Osteoblast (primary cell): ENCODE data around the gene PATL1. TPM values are rescaled to one million over a fixed set of nuclear protein-coding genes. Genes with fewer than 3 reads are reported as not detected.

ENCODE experiments used
- DNase-seq: peaks from one replicate; pipeline ENCODE4 v3.0.0; 2011; ENCODE audit warnings: low spot score, mixed read lengths; ENCODE audit not compliant: insufficient read length; ENCODE audit errors: missing footprints
- H2AFZ ChIP-seq: 2 replicates; pipeline ENCODE4 v1.6.0; 2011; ENCODE audit warnings: mild to moderate bottlenecking, low read length
- H3K27ac ChIP-seq: 2 replicates; pipeline ENCODE4 v1.5.1; 2011; ENCODE audit warnings: mild to moderate bottlenecking, low read depth, low read length, moderate library complexity
- H3K27me3 ChIP-seq: 2 replicates; pipeline ENCODE4 v1.6.0; 2012; ENCODE audit warnings: mild to moderate bottlenecking, control low read depth, inconsistent platforms, low read length, moderate library complexity; ENCODE audit not compliant: insufficient read depth
- H3K36me3 ChIP-seq: 2 replicates; pipeline ENCODE4 v1.5.1; 2011; ENCODE audit warnings: mild to moderate bottlenecking, low read length, control low read depth, moderate library complexity; ENCODE audit not compliant: insufficient read depth
- H3K4me1 ChIP-seq: 2 replicates; pipeline ENCODE4 v1.5.1; 2011; ENCODE audit warnings: mild to moderate bottlenecking, low read length, control low read depth, moderate library complexity; ENCODE audit not compliant: insufficient read depth
- H3K4me2 ChIP-seq: 2 replicates; pipeline ENCODE4 v1.6.0; 2011; ENCODE audit warnings: mild to moderate bottlenecking, low read length; ENCODE audit not compliant: insufficient read depth
- H3K4me3 ChIP-seq: fragments of 200-600 bp; sonication (generic); 3 replicates; pipeline ENCODE4 v1.5.1; 2012; ENCODE audit warnings: mild to moderate bottlenecking, low read length, inconsistent platforms; ENCODE audit not compliant: insufficient read depth
- H3K79me2 ChIP-seq: 2 replicates; pipeline ENCODE4 v1.6.0; 2012; ENCODE audit warnings: mild to moderate bottlenecking, low read length, control low read depth, inconsistent platforms; ENCODE audit not compliant: insufficient read depth
- H3K9me3 ChIP-seq: 2 replicates; pipeline ENCODE4 v1.5.1; 2011; ENCODE audit warnings: low read depth, low read length, control low read depth
- H4K20me1 ChIP-seq: 2 replicates; pipeline ENCODE4 v1.6.0; 2012; ENCODE audit warnings: mild to moderate bottlenecking, low read length, control low read depth; ENCODE audit not compliant: insufficient read depth
- total RNA-seq: library from RNA; depleted of rRNA; stranded (reverse); fragments of >200 nt; gene quantifications from 2 replicates; pipeline ENCODE4 v1.2.3, GENCODE V29; 2012
- TF ChIP-seq, protein P1 (sequence below): IDR thresholded peaks from 2 replicates; pipeline ENCODE4 v1.5.1; 2011; ENCODE audit warnings: mild to moderate bottlenecking, low read depth, low read length, moderate library complexity; ENCODE audit errors: extremely low read depth

The PATL1 gene
- total RNA-seq, 1 donor: 19.5 TPM

DNA sequence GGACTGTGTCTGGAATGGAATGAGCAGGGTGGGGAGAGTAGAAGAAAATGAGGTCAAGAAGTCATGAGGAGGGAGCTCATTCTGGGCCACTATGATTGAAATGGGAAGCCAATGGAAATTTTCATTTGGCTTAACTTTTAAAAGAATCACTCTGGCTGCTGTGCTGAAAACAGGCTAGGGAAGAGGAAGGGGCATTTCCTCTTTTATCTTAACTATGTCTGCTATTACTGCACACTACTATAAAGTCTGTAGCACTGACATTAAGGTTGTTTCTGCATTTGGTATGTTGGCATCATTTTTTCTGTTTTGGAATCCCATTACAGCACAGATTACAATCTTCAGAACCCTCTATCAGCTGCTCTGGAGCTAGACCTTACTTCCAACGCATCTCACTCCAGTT is 8.2 kb downstream of the PATL1 start:
- Histone ChIP-seq H4K20me1 (no peaks in the 10 kb centered on the region), H3K27ac (no peak overlapping the region), H3K27me3 (no peaks in the 10 kb centered on the region), H3K4me2 (no peak overlapping the region), H3K4me1 (no peaks in the 10 kb centered on the region), H3K4me3 (no peak overlapping the region), H3K9me3 (no peaks in the 10 kb centered on the region), H2AFZ (no peak overlapping the region), H3K79me2 (peaks cover 53% of the 10 kb centered on the region), H3K36me3 (peaks cover 66% of the 10 kb centered on the region)
- no peak for DNase-seq
- TF ChIP-seq, protein P1, sequence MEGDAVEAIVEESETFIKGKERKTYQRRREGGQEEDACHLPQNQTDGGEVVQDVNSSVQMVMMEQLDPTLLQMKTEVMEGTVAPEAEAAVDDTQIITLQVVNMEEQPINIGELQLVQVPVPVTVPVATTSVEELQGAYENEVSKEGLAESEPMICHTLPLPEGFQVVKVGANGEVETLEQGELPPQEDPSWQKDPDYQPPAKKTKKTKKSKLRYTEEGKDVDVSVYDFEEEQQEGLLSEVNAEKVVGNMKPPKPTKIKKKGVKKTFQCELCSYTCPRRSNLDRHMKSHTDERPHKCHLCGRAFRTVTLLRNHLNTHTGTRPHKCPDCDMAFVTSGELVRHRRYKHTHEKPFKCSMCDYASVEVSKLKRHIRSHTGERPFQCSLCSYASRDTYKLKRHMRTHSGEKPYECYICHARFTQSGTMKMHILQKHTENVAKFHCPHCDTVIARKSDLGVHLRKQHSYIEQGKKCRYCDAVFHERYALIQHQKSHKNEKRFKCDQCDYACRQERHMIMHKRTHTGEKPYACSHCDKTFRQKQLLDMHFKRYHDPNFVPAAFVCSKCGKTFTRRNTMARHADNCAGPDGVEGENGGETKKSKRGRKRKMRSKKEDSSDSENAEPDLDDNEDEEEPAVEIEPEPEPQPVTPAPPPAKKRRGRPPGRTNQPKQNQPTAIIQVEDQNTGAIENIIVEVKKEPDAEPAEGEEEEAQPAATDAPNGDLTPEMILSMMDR: no peak

DNA sequence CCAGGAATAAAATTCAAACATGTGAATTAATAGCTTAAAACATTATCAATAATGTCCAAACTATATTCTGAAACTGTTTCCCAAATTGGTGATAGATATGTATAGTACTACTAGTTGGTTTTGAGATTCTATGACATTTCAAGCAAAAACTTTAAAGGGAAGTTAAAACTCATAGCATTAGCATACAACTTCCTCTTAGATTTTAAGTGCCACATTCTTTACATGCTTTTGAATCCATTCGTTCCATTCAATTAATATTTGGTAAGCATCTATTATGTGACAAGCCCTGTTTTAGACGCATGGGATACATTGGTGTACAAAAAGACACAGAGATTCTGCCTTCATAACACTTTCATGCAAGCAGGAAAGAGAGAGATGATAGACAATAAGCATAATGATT is 8.9 kb downstream of the PATL1 start:
- Histone ChIP-seq H4K20me1 (no peaks in the 10 kb centered on the region), H3K79me2 (peaks cover 47% of the 10 kb centered on the region), H3K36me3 (peaks cover 66% of the 10 kb centered on the region), H3K4me3 (no peak overlapping the region), H2AFZ (no peak overlapping the region), H3K4me2 (no peak overlapping the region), H3K9me3 (no peaks in the 10 kb centered on the region), H3K4me1 (no peaks in the 10 kb centered on the region), H3K27me3 (no peaks in the 10 kb centered on the region), H3K27ac (no peak overlapping the region)
- no peak for DNase-seq
- TF ChIP-seq, protein P1: no peak

GRCh38 chr11:59658036-59658435 is 10.8 kb downstream of the PATL1 start:
- peaks cover 28% of the 10 kb centered on the region for H3K79me2 ChIP-seq
- H4K20me1 ChIP-seq: no peaks in the 10 kb centered on the region
- no peaks in the 10 kb centered on the region for H3K4me1 ChIP-seq
- no peak overlapping the region for H3K4me2 ChIP-seq
- no peak overlapping the region for H2AFZ ChIP-seq
- H3K9me3 ChIP-seq: no peaks in the 10 kb centered on the region
- TF ChIP-seq, protein P1: no peak
- peaks cover 72% of the 10 kb centered on the region for H3K36me3 ChIP-seq
- H3K4me3 ChIP-seq: no peak overlapping the region
- no peak overlapping the region for H3K27ac ChIP-seq
- no peak for DNase-seq
- no peaks in the 10 kb centered on the region for H3K27me3 ChIP-seq

- no peak overlapping the region for H2AFZ ChIP-seq
- DNase-seq: no peak
These were observed 13.9 kb downstream of the PATL1 start for GRCh38 chr11:59654893-59655292.

More at GRCh38 chr11:59654893-59655292, 13.9 kb downstream of the PATL1 start:
- no peak overlapping the region for H3K4me3 ChIP-seq
- TF ChIP-seq, protein P1: no peak
- no peaks in the 10 kb centered on the region for H3K9me3 ChIP-seq
- H3K4me1 ChIP-seq: no peaks in the 10 kb centered on the region
- no peaks in the 10 kb centered on the region for H4K20me1 ChIP-seq
- no peak overlapping the region for H3K27ac ChIP-seq
- peaks cover 2% of the 10 kb centered on the region for H3K79me2 ChIP-seq
- H3K27me3 ChIP-seq: no peaks in the 10 kb centered on the region
- peaks cover 93% of the 10 kb centered on the region for H3K36me3 ChIP-seq
- H3K4me2 ChIP-seq: no peak overlapping the region
